OCI-LY7 (cell line): ENCODE data around the gene CRB2. TPM values are rescaled to one million over a fixed set of nuclear protein-coding genes. Genes with fewer than 3 reads are reported as not detected.

Experiments
- BruUV-seq: library from RNA; stranded (reverse); fragments of 400-500 nt; replicated peaks from 2 replicates; lab custom pipeline; 2021; lab: Mats Ljungman, UMichigan
- CTCF ChIA-PET: fragments of 300-600 bp; sonication (Branson Sonifier 250); formaldehyde crosslinking; loops from one replicate; lab custom pipeline; 2022; ENCODE audit warnings: antibody characterized with exemption; ENCODE audit not compliant: unreplicated experiment; lab: Charles Lee
- POLR2A ChIA-PET: fragments of 300-600 bp; sonication (Branson Sonifier 250); formaldehyde crosslinking; loops from one replicate; lab custom pipeline; 2022; ENCODE audit warnings: antibody characterized with exemption; lab: Charles Lee
- DNase-seq: peaks from one replicate; pipeline ENCODE4 v3.0.0-alpha.2; 2015; ENCODE audit warnings: low spot score
- H2AFZ ChIP-seq: fragments of 200-600 bp; sonication (generic), shearing (Covaris generic); 2 replicates; pipeline ENCODE4 v1.6.1; 2014; ENCODE audit warnings: mild to moderate bottlenecking, antibody characterized with exemption, low read length, moderate library complexity
- H3K27ac ChIP-seq: fragments of 200-600 bp; sonication (generic); 2 replicates; pipeline ENCODE4 v1.5.1; 2014; ENCODE audit warnings: mixed run types, low read depth, mild to moderate bottlenecking, moderate library complexity, low read length, inconsistent platforms; ENCODE audit not compliant: poor library complexity, severe bottlenecking
- H3K36me3 ChIP-seq: fragments of 200-600 bp; sonication (generic); 2 replicates; pipeline ENCODE4 v1.6.1; 2014; ENCODE audit warnings: mild to moderate bottlenecking, antibody characterized with exemption, low read length, moderate library complexity, mixed read lengths; ENCODE audit not compliant: insufficient read depth
- H3K4me1 ChIP-seq: fragments of 200-600 bp; sonication (generic); 2 replicates; pipeline ENCODE4 v1.5.1; 2014; ENCODE audit warnings: mild to moderate bottlenecking, low read length; ENCODE audit not compliant: insufficient read depth, poor library complexity, severe bottlenecking
- H3K4me2 ChIP-seq: fragments of 200-600 bp; sonication (generic); 2 replicates; pipeline ENCODE4 v1.6.1; 2014; ENCODE audit warnings: mild to moderate bottlenecking, low read length
- H3K4me3 ChIP-seq: fragments of 200-600 bp; sonication (generic); 2 replicates; pipeline ENCODE4 v1.5.1; 2014; ENCODE audit warnings: mild to moderate bottlenecking, low read depth, low read length; ENCODE audit not compliant: poor library complexity, severe bottlenecking
- H3K79me2 ChIP-seq: fragments of 200-600 bp; sonication (generic); 2 replicates; pipeline ENCODE4 v1.6.1; 2016; ENCODE audit warnings: low read depth, mild to moderate bottlenecking, low read length, moderate library complexity, mixed read lengths; ENCODE audit not compliant: insufficient read depth
- H3K9me2 ChIP-seq: fragments of 200-600 bp; sonication (generic); 2 replicates; pipeline ENCODE4 v1.6.1; 2016; ENCODE audit warnings: mild to moderate bottlenecking, low read length, mixed read lengths; ENCODE audit not compliant: insufficient read depth
- H3K9me3 ChIP-seq: fragments of 200-600 bp; sonication (generic); 2 replicates; pipeline ENCODE4 v1.6.1; 2014; ENCODE audit warnings: mild to moderate bottlenecking, mixed run types, low read length, mixed read lengths
- H4K20me1 ChIP-seq: fragments of 200-600 bp; sonication (generic); 2 replicates; pipeline ENCODE4 v1.6.1; 2014; ENCODE audit warnings: mild to moderate bottlenecking, antibody characterized with exemption, low read length, moderate library complexity, mixed read lengths; ENCODE audit not compliant: insufficient read depth
- EZH2phosphoT487 ChIP-seq: fragments of 200-600 bp; sonication (generic); IDR thresholded peaks from 2 replicates; pipeline ENCODE4 v1.6.1; 2018; ENCODE audit warnings: low read depth, borderline replicate concordance, mild to moderate bottlenecking, mixed run types, antibody characterized with exemption, low read length, moderate library complexity, mixed read lengths
- intact Hi-C: fragments of 100-400 bp; cut with micrococcal nuclease; formaldehyde crosslinking; loops from one replicate; pipeline ENCODE4 v1.10.0; 2022; ENCODE audit not compliant: unreplicated experiment
- total RNA-seq, 2 experiments: library from RNA; depleted of rRNA in 1 of 2; stranded (reverse); fragments of >200 nt in 1 of 2; shearing (Covaris generic) in 1 of 2; gene quantifications; 2 replicates each; pipeline ENCODE4 v1.2.3, GENCODE V29; 2014 to 2022
- TF ChIP-seq, protein P1 (sequence below): fragments of 200-600 bp; sonication (generic); conservative IDR thresholded peaks from 2 replicates; pipeline ENCODE4 v1.5.1; 2014; ENCODE audit warnings: mild to moderate bottlenecking, antibody characterized with exemption, low read length, moderate library complexity, mixed read lengths

CRB2 gene
- total RNA-seq, 2 experiments from 2014 or later: 1.6 to 3.4 TPM

DNA sequence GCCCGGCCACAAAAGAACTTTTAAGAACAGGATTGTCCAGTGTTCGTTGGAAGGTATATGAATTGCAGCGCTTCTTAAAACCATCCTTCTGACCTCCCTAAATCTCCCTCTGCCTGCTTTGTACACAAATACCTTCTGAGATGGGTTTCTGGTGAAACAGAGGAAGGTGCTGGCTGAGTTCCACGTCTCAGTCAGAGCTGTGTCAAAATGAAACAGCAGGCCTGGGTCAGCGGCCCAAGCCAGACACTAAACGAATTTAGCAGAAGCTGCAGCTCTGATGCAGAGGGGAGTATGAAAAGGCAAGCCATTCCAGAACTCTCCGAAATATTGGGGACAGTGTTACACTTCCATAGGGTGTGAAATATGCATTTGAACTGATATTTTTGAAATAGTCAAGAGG is 37.8 kb upstream of the CRB2 start:
- peaks cover 31% of the 10 kb centered on the region for H3K4me1 ChIP-seq
- H3K79me2 ChIP-seq: no peaks in the 10 kb centered on the region
- H3K36me3 ChIP-seq: no peaks in the 10 kb centered on the region
- CTCF ChIA-PET: no interaction called here
- BruUV-seq: no TSS peak
- no peaks in the 10 kb centered on the region for H3K9me3 ChIP-seq
- no peaks in the 10 kb centered on the region for H4K20me1 ChIP-seq
- POLR2A ChIA-PET: interaction anchor here (0.6 to 0.9 kb wide), 2 partner anchors 76 to 142 kb away, joined by 3 read pairs; no protein-coding TSS in a partner anchor
- DNase-seq: no peak
- H3K4me3 ChIP-seq: no peak overlapping the region
- TF ChIP-seq EZH2phosphoT487: no peak
- TF ChIP-seq, protein P1, sequence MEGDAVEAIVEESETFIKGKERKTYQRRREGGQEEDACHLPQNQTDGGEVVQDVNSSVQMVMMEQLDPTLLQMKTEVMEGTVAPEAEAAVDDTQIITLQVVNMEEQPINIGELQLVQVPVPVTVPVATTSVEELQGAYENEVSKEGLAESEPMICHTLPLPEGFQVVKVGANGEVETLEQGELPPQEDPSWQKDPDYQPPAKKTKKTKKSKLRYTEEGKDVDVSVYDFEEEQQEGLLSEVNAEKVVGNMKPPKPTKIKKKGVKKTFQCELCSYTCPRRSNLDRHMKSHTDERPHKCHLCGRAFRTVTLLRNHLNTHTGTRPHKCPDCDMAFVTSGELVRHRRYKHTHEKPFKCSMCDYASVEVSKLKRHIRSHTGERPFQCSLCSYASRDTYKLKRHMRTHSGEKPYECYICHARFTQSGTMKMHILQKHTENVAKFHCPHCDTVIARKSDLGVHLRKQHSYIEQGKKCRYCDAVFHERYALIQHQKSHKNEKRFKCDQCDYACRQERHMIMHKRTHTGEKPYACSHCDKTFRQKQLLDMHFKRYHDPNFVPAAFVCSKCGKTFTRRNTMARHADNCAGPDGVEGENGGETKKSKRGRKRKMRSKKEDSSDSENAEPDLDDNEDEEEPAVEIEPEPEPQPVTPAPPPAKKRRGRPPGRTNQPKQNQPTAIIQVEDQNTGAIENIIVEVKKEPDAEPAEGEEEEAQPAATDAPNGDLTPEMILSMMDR: no peak
- no peak overlapping the region for H3K4me2 ChIP-seq
- H3K27ac ChIP-seq: no peak overlapping the region
- H3K9me2 ChIP-seq: no peaks in the 10 kb centered on the region
- H2AFZ ChIP-seq: no peak overlapping the region
- intact Hi-C loops: no loop called here

- Histone ChIP-seq H3K9me2 (no peaks in the 10 kb centered on the region), H4K20me1 (no peaks in the 10 kb centered on the region), H3K79me2 (no peaks in the 10 kb centered on the region), H3K4me3 (no peak overlapping the region), H3K9me3 (no peaks in the 10 kb centered on the region), H3K4me2 (no peak overlapping the region), H3K27ac (no peak overlapping the region), H3K4me1 (peaks cover 39% of the 10 kb centered on the region), H2AFZ (no peak overlapping the region), H3K36me3 (no peaks in the 10 kb centered on the region)
- POLR2A ChIA-PET: interaction anchor here (0.6 kb wide), 1 partner anchor 143 kb away, joined by 3 read pairs; no protein-coding TSS in a partner anchor
- intact Hi-C loops: no loop called here
- no peak for DNase-seq
- BruUV-seq: no TSS peak
- no peak for TF ChIP-seq EZH2phosphoT487
- TF ChIP-seq, protein P1: no peak
- CTCF ChIA-PET: no interaction called here
Observed at GRCh38 chr9:123318961-123319421, 37.0 kb upstream of the CRB2 start.

DNA sequence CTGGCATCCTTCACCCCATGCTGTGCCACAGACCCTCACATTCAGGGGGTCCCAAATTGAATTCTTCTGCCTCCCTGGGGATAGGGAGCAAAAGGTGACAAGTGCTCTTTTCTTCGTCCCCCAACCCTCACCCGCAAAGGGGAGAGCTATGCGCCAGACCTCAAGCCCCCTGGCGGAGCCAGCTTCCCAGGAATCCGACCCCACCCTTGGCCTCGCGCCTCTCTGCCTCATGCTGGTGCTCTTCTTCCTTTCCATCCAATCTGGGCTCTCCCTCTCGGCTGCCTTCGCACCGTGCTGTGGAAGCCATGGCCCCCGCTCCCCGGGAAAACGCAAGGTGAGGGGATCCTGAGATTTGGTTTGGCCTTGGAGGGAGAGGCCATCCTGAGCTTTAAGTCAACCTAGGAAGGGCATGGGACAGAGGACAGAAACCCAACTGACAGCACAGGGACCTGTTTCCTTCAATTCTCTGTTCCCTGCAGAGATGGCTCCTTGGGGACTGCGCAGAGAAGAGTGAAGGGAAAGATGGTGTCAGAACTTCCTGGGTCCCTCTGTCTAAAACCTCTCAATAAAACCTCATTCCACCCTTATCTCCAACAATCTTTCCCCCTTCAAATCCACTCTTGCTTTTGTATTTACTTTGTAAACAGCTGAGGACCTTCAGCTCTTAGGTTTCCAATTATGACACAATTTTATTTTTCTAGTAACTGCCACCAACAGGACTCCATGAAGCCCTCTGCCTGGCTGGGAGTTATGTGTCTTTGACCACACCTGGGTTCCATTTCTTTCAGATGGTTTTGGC is 36.3 kb upstream of the CRB2 start:
- H3K4me3 ChIP-seq: no peak overlapping the region
- DNase-seq: no peak
- no TSS peak for BruUV-seq
- no peaks in the 10 kb centered on the region for H4K20me1 ChIP-seq
- no peak overlapping the region for H2AFZ ChIP-seq
- TF ChIP-seq, protein P1: no peak
- TF ChIP-seq EZH2phosphoT487: no peak
- no peak overlapping the region for H3K27ac ChIP-seq
- H3K79me2 ChIP-seq: no peaks in the 10 kb centered on the region
- intact Hi-C loops: loop anchor here (5.0 kb wide), 1 partner anchor 82 kb away; no protein-coding TSS in a partner anchor
- peaks cover 42% of the 10 kb centered on the region for H3K4me1 ChIP-seq
- no peaks in the 10 kb centered on the region for H3K36me3 ChIP-seq
- H3K9me3 ChIP-seq: no peaks in the 10 kb centered on the region
- H3K9me2 ChIP-seq: no peaks in the 10 kb centered on the region
- H3K4me2 ChIP-seq: no peak overlapping the region
- CTCF ChIA-PET: no interaction called here
- POLR2A ChIA-PET: interaction anchor here (1.0 kb wide), 1 partner anchor 16 kb away, joined by 3 read pairs; no protein-coding TSS in a partner anchor
